Measurements from ENCODE around the gene SORBS1. TPM values are rescaled to one million over a fixed set of nuclear protein-coding genes. Genes with fewer than 3 reads are reported as not detected.
A peak's percentile ranks its signal among the peaks of the same experiment; 100 is the strongest.

The SORBS1 gene
- total RNA-seq, 1 donor from 2014 or later: 123 TPM

DNA sequence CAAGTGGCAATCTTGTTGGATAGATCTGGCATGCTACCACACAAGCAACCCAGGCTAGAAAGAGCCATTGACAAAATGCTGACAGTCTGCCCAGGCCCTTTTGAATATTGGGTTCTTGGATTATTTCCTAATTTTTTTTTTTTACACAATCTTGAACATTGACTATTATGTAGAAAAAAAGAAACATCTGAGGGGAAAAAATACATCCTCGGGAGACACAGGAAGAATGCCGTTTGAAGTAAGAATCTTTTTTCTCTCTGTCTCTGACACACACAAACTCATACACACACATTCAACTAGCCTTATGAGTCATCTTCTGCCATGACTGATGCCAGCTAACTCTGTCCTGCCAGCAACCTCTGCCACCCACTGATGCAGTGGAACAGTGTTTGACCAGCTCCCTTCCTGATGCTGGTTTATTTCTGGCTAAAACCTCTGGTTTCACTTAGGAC is 47.2 kb downstream of the SORBS1 start:
- DNase-seq: peak; percentile 52

DNA sequence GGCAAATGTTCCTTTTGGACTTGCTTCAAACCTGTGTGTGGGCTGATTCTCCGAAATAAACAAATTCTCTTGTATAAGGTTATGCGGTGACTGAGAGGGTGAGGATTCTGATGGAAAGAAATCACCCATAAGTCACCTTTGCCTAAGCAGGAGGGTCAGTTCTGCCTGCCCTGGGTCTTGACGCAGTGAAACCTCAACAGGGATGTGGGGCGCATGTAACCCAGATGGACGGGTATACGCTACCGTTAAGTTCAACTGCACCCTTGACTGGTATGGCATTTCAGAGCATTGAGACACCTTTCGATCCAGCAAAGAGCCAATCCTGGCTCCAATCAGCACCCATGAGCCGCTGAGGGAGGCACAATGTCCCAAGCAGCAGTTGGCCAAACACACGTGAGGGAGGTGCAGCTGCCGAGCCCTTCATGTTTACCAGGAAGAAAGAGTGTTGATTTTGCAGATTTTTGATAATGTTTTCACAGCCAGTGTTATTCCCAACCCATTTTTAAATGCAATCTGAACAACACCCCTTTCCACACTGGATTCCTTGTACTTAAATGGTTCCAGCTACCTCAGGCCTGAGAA is 48.1 kb downstream of the SORBS1 start:
- DNase-seq: no peak

DNA sequence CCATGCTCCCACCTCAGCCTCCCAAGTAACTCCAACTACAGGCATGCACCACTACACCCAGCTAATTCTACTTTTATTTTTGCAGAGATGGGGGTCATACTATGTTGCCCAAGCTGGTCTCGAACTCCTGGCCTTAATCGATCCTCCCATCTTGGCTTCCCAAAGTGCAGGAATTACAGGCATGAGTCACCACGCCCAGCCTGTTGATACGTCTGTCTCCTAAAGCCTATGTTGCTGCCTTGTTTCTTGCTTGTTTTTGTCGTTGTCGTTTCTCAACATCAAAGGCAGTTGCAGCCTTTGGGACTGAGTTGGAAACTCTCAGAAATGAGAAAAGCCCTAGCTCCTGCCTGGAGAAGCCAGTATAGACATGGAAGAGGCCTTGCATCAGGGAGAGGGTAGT is 49.9 kb downstream of the SORBS1 start:
- DNase-seq: no peak

DNA sequence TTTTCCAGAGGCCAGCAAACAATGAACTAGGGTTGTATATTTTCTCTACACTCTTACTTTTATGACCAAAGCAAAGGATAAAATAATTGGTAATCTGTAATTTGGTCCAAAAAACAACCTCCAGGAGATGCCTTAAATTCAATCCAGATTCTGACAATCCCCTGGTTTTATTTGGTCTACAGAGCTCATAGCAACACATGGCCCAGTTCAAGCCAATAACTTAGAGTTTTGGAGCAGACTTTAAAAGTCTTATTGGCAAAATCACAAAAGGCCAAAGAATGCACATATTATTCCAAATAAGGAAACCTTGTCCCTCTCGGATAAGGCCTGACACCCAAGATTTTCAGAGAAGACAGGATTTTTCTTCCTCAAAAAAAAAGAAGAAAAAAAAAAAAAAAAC is 51.9 kb downstream of the SORBS1 start:
- no peak for DNase-seq

DNA sequence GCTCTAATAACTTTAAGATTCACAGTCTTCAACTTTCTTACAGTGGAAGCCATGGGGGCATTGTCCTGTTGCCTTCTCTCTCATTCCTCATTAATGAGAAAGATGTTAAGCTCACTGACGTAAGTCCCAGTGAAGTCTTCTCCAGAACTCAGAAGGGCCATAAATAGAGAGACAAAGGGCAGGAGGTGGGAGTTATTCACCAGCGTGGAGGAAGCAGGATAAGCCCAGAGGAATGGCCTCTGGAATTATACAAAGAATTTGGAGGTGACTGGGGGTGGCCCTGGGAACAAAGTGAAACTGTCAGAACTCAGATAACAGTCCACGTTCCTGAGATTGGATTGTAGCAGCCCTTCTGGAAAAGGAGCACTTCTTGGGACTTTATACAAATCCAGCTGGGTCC is 52.4 kb downstream of the SORBS1 start:
- DNase-seq: no peak

DNA sequence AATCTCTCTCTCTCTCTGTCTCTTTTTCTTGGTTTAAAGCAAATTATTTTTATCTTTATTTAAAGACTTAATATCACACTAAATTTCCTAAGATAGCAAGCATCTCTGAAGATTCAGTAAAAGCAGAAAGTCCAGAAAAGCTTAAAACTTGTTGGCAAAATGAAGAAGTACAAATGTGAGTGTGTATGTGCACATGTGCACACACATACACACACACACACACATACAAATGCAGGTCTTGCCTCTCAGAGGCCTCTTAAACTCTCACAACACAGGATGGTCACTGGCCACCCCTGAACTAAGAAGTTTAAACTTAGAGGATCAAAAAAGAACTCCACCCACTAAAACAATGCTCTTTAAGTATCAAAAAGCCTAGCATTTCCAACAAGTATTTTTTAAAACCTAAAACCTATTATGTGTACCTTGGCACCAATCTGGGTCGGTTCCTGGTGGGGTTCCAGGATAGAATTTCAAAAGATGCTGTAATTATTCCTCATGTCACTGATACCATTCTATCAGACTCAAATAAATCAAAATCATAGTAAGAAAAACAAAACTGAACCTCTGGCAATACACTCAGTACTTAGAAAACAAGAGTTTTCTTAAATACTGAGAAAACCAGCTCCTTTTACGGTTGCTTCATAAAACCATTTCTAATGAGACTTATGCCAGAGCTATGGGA is 55.0 kb downstream of the SORBS1 start:
- no peak for DNase-seq

DNA sequence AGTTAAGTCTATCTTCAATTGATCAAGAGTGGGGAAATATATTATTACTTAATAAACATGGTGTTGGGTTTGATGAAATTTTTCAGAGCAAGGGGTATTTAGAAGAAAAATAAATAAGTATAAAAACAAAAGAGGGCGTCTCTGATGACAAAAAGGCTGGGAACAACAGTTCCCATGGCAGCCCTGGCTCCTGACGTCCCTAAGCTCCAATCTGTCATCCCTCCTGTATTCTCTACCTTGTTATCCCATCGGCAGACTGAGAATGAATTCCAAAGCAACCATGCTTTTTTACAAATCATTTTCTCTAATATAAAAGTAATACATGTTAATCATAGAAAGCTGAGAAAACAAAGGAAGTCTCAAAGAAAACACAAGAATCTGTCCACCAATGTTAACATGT is 55.5 kb downstream of the SORBS1 start:
- DNase-seq: no peak

DNA sequence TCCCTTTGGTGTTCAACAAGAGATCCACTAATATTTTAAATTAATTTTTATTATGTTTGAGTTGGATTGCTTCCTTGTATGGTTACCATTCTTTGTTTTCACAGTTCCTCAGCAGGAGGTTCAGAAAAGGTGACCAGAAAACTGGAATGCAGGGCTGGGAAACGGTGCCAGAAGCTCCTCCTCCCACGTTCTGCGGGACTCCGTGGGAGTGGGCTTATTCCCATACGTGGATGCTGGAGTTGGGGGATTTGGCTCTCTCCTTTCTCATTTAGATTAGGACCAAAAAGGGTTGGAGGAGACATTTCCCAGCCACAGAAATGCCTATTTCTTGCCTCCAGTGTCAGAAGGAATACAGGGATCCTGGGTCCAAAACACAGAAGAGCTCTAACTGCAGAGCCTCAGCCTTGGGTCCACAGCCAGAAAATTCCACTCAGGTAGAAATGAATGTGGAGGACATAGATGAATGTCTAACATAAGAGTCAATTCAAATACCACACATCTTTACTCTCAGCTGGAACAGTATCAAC is 56.0 kb downstream of the SORBS1 start:
- no peak for DNase-seq

DNA sequence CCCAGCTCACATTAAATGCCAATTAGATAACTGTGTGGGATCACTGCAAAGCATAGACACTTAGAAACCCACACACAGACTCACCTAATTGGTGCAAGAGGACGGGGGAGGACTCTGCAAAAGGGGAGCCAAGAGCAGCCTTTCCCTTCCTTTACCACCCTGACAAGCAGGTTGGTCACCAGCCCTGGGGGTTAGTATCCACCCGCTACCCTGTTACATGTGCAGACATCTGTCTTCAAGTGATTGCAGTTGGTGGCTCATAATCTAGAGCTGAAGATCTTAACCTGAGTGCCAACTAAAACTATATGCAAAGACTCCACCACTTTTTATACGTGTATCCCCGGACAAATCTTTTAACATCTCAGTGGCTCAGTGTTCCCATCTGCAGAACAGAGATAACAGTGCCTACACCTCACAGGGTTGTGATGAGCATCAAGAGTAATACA is 56.9 kb downstream of the SORBS1 start:
- no peak for DNase-seq

DNA sequence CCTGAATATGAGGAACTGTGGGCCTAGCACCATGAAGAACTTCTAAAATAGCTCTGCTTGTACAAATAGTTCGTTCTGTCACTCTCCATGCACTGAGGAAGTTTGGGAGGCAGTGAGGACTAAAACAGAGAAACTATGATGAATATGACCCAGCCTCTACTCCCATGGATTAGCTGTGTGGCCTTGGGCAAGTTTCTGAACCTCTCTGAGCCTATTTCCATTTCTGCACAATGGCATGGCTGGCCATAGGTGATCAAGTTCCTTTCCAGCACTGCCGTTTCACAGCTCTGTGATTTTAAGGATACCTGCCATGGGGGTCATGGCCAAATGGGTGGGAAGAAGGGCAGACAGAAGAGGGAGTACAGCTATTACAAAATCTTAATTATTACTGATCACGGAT is 57.6 kb downstream of the SORBS1 start:
- no peak for DNase-seq

DNA sequence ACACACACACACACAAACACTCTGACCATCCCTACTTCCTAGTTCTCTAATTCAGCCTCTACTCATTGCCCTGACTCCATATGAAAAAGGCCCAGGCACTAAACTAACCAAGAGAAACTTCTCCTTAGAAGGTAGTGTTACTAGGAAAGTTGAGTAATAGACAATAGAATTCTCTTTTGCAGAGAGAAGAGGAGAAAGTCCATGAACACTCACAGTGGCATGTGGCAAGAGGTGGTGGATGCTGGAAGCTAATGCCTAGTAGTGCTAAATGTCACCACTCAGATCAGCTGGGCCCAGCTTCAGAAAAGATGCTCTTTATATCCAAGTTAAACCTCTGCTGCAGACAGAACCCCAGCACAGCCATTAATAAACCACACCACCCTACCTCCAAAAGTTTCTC is 58.2 kb downstream of the SORBS1 start:
- no peak for DNase-seq

DNA sequence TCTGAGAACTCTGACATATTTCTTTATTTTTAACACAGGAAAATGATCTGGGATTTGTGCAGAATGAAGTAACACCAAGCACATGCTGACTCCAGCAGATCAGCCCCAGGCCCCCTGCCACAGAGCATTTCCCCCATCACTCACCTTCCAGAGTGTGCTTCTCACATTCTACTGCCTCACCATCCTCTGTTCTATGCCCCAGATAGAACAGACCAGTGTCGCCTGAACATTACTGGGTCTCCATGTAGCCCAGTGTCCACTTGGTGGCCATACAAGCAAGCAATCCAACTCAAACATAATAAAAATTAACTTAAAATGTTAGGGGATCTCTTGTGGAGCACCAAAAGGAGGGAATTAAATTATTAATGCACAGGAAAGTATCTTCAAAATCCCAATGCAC is 58.8 kb downstream of the SORBS1 start:
- no peak for DNase-seq

DNA sequence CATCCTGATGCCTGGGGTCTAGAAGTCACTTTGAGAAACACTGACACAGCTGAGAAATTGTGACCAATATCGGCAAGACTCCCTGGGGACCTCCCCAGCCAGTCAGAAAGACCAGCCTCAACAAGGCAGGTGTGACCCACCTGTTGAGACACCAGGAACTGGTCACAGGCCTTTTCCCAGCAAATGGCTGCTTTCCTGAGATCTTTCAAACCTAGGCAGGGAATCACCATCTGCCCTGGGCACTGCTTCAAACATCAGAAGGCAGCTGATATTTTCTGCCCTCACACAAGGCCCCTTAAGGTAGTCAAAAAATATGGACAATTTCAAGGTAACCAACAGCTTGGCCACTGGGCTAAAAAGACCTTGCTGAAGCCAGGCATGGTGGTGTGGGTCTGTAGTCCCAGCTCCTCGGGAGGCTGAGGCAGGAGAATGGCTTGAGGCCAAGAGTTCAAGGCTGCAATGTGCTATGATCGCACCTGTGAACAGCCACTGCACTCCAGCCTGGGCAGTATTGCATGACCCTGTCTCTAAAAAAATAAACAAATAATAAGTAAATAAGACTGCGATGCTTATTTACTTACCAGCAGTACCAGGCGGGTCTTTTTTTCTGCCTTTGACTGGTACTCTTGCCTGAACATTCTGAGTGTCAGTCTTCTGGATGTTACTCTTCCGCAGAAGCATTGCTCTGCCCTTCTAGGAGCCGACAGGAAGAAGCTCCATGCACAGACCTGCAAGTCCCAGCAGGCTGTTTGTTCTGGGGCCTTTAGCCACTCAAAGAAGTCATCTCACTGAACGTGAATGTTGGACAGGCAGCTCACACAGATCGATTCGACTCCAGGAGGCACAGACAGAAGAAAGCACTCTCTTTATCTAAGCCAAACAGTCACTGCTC is 59.7 kb downstream of the SORBS1 start:
- DNase-seq: no peak

DNA sequence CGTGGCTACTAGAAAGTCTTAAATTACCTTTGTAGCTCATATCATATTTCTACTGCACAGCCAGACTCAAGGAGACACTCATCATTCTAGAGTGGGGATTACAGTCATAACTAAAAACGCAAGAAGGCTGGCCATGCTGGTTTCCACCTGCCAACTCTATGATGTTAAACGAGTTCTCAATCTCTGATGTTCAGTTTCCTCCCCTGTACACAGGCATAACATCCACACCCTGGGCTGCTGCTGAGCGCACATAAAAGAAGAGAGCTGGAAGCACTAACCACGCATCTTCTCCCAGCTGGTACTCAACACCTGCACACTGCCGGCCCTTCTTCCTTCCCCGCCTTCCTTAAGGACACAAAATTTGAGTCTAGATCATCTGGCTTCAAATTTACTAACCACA is 60.5 kb downstream of the SORBS1 start:
- DNase-seq: no peak

DNA sequence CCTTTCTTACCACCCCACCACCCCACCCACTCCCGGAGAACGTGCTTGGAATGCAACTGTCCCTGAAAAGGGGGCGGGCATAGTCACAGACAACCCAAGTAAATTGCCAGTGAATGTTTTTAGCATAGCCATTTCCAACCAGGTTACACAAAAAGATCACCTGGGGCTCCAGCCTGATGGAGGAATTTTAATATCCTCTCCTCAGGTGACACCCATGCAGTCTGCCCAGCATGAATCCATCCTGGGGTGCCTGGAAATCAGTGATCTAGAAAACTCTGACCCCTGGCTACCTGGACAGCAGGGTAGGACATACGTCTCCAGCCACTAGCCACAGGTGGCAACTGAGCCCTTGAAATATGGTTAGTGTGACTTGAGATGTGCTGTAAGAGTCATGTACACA is 61.1 kb downstream of the SORBS1 start:
- DNase-seq: no peak

DNA sequence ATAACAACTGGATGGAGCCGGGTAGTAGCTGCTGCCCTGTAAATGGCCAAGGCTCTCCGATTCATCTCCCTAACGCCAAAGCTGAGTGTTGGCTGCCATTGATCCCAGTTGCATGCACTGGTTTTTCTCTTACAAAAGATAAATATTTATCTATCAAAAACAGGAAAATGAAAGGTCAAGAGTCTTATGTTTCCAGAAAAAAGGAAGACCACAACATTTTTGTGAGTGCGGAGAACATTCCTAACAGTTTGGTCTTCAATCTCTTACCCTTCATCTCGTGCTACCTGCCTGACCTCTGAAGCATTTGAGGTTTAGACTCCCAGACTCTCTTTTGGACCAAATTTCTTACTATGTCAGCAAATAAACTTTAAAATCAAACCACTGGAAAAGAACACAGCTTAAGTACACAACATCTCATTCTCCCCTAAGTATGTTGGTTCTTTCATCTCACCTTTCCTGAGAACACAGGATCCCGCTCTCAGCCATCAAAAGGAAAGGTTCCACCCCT is 61.6 kb downstream of the SORBS1 start:
- DNase-seq: no peak

DNA sequence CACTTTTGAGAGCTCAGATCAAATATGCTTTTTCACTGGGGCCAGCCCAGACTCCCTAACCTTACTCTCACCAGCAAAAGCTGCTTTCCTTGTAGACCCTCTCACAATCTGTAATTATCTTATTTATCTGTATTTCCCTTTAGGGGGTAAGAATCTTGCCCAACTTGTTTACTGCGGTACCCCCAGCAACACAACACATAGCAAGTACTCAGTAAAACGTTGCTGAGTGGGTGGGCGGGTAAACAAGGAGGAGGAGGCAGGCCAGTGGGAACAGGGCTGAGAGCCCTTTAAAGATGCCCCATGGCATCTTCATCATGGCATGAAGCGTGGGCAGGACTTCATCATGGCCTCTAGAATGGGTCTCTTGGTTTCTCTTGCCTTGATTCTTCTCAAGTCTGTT is 64.2 kb downstream of the SORBS1 start:
- no peak for DNase-seq

DNA sequence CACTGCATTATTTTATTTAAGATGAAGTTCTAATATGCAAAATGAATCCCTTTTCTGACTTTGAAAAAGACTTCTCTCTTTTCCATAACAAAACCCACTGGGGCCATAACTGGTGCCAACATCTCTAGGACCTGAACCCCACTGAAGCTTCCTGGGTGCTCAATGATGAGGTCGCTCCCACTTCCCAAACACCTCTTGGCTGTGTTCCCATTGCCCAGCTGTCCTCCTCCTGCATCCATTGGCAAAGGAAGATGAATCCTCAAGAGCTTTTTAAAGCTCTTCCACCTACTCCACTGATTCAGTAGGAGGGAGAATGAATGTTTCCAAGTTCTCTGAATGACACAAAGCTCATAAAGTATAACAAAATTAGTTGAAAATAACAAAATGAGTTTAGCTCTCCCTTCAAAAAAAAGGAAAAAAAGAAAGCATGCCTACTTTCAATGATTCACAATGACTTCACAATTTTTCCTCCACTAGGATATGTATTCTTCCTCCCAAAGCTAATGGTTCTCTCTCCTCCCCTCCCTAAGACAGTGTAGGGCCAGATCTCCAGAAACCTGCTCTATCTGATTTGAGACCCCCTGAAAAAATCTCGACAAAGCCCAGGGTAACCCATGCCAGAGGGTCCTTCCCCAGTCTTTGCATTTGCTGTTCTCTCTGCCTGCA is 64.8 kb downstream of the SORBS1 start:
- no peak for DNase-seq

DNA sequence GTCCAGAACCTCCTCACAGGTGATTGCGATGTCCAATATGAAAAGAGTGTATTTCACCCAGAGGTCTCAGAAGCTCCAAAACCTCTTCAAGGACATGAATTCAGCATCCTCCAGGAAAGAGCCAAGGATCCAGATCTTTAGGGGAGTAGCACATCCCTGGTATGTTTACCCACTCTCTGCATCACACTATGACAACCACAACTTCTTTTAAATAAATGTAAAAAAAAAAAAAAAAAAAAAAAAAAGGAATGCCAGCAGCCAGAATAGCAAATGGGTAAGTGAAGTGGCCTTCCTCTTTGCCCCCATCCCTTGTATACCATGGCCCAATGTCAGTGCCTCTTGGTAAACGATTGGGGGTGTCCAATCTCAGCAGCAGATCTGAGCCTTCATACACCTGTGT is 67.3 kb downstream of the SORBS1 start:
- no peak for DNase-seq

DNA sequence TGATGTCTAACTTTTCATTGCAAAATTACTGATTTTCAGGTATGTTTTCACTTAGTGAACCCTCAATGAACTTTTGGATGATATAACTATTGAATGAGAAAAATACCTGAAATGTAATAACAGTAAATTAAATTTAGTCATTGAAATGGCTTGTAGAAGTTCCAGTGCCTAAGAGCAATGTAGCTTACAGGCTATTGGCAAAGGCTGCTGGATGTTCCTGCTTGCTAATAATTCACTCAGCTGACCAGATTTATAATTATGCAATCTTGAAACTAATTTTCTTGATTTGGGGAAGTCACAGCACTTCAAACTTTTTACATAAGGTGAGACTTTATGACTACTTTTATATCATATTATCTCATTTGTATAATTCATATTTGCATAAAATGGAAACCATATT is 73.2 kb downstream of the SORBS1 start:
- DNase-seq: no peak

DNA sequence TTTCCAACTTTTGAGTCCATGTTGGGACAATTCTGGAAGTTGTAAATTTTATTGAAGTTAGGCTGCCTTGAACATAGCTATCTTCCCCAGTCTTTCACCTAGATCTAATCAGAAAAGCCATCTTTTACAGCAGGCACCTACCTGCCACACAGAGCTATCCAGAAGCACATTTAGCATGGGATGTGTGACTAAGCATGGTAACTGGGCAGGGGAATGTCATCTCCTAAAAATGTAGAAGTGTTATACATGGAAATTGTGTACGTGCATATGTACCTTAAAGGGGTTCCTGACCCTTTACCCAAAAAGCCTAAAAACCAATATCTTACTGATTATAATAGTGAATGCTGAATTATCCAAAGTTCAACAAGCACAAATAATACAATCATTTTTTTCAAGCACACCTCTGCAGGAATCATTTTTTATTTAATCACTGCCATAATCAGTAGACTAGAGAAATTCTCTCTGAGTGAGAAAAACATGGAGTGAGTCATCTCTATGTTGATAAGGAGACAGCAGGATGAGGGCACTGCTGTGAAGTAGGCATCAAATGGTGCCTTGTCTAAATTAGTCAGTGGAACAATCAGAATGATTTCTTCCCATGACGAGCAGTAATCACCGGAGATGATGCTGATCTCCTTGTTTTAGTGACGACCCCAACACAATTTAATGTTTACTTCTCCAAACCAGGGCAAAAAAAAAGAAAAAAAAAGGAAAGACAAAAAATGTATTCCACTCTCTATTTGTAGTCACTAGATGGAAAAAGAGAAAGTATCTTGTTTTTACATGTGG is 75.9 kb downstream of the SORBS1 start:
- no peak for DNase-seq

All from occipital lobe (tissue), 2 donors.